Neural progenitor cell (in vitro differentiated cells): ENCODE data around the gene ANO1. TPM values are rescaled to one million over a fixed set of nuclear protein-coding genes. Genes with fewer than 3 reads are reported as not detected.

Experiments used
- DNase-seq: peaks from one replicate; pipeline ENCODE4 v3.0.0-alpha.2; 2016; ENCODE audit warnings: low spot score
- H2AFZ ChIP-seq: fragments of 200-600 bp; sonication (generic); replicated peaks from 2 replicates; pipeline ENCODE4 v1.6.1; 2016; ENCODE audit warnings: antibody characterized with exemption
- H3F3A ChIP-seq: fragments of 200-600 bp; sonication (generic); 2 replicates; pipeline ENCODE4 v1.6.1; 2016; ENCODE audit warnings: antibody characterized with exemption, low read depth
- H3K27ac ChIP-seq: fragments of 200-600 bp; sonication (generic); 2 replicates; pipeline ENCODE4 v1.5.1; 2016; ENCODE audit warnings: mild to moderate bottlenecking
- H3K27me3 ChIP-seq: fragments of 200-600 bp; sonication (generic); 2 replicates; pipeline ENCODE4 v1.6.1; 2016; ENCODE audit warnings: mild to moderate bottlenecking, moderate library complexity
- H3K36me3 ChIP-seq: fragments of 200-600 bp; sonication (generic); 2 replicates; pipeline ENCODE4 v1.5.1; 2016
- H3K4me1 ChIP-seq: fragments of 200-600 bp; sonication (generic); 2 replicates; pipeline ENCODE4 v1.6.1; 2016; ENCODE audit warnings: mixed run types
- H3K4me2 ChIP-seq: fragments of 200-600 bp; sonication (generic); 2 replicates; pipeline ENCODE4 v1.6.1; 2016
- H3K4me3 ChIP-seq: fragments of 200-600 bp; sonication (generic); 2 replicates; pipeline ENCODE4 v1.5.1; 2016
- H3K79me2 ChIP-seq: fragments of 200-600 bp; sonication (generic); 2 replicates; pipeline ENCODE4 v1.6.1; 2016; ENCODE audit warnings: low read depth
- H3K9ac ChIP-seq: fragments of 200-600 bp; sonication (generic); 2 replicates; pipeline ENCODE4 v1.6.1; 2016
- H3K9me3 ChIP-seq: fragments of 200-600 bp; sonication (generic); 2 replicates; pipeline ENCODE4 v1.5.1; 2016; ENCODE audit warnings: low read depth
- H4K20me1 ChIP-seq: fragments of 200-600 bp; sonication (generic); 2 replicates; pipeline ENCODE4 v1.6.1; 2016; ENCODE audit warnings: low read depth
- H3K27ac Mint-ChIP-seq: 3 replicates; pipeline ENCODE4 v1.8.0; 2021; ENCODE audit warnings: mixed read lengths
- H3K27me3 Mint-ChIP-seq: 2 replicates; pipeline ENCODE4 v1.8.0; 2022; ENCODE audit warnings: low read depth, mild to moderate bottlenecking, inconsistent platforms, moderate library complexity, mixed read lengths; ENCODE audit not compliant: insufficient read depth
- H3K36me3 Mint-ChIP-seq: 3 replicates; pipeline ENCODE4 v1.8.0; 2021; ENCODE audit warnings: mixed read lengths
- H3K4me1 Mint-ChIP-seq: 3 replicates; pipeline ENCODE4 v1.8.0; 2021; ENCODE audit warnings: mixed read lengths
- H3K4me3 Mint-ChIP-seq: 3 replicates; pipeline ENCODE4 v1.8.0; 2021; ENCODE audit warnings: mild to moderate bottlenecking, moderate library complexity, mixed read lengths
- H3K9me3 Mint-ChIP-seq: 3 replicates; pipeline ENCODE4 v1.8.0; 2020; ENCODE audit warnings: mixed read lengths
- CTCF ChIP-seq: fragments of 200-600 bp; sonication (generic); IDR thresholded peaks from 2 replicates; pipeline ENCODE4 v1.5.1; 2017; ENCODE audit warnings: antibody characterized with exemption, mild to moderate bottlenecking
- EZH2 ChIP-seq: fragments of 200-600 bp; sonication (generic); IDR thresholded peaks from 2 replicates; pipeline ENCODE4 v1.6.1; 2017; ENCODE audit warnings: antibody characterized with exemption, mild to moderate bottlenecking, moderate library complexity
- EZH2phosphoT487 ChIP-seq: fragments of 200-600 bp; sonication (generic); IDR thresholded peaks from 2 replicates; pipeline ENCODE4 v1.6.1; 2017; ENCODE audit warnings: antibody characterized with exemption
- total RNA-seq: library from RNA; depleted of rRNA; stranded (reverse); fragments of >200 nt; gene quantifications from 2 replicates; pipeline ENCODE4 v1.2.3, GENCODE V29; 2015; ENCODE audit warnings: low replicate concordance

Gene ANO1
- total RNA-seq, 1 donor from 2014 or later = not detected

DNA sequence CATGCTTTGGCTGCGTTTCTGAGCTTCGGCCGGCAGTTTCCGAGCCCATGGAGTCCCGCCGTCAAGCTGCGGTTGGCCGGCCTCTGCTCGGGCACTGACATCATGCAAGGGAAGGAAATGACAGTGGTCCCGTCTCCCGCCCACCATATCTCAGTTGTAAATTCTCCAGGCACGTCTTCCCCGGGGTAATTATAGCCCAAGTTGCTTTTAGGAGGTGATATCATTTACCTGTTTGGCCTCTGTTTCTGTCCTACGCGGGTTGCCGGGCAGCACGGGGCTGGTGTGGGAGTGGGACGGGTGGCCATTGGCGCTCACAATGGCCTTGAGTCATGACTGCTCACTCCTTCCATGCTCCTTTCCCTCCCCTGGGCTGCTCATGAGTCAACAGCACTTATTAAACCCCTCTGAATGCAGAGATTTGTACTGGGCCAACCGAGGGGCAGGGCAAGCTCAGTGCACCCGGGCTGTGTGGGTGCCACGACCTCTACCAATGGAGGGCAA lies 4.2 kb upstream of the ANO1 start:
- Mint-ChIP-seq H3K9me3 (no peaks in the 10 kb centered on the region), H3K27ac (no peak overlapping the region), H3K4me1 (peaks cover 25% of the 10 kb centered on the region), H3K36me3 (no peaks in the 10 kb centered on the region), H3K4me3 (no peak overlapping the region), H3K27me3 (peaks cover 54% of the 10 kb centered on the region)
- peaks cover 19% of the 10 kb centered on the region for H3K4me1 ChIP-seq
- H3K27me3 ChIP-seq = peaks cover 83% of the 10 kb centered on the region
- no peak overlapping the region for H3K27ac ChIP-seq
- no peak overlapping the region for H3K9ac ChIP-seq
- no peaks in the 10 kb centered on the region for H3K36me3 ChIP-seq
- no peak overlapping the region for H3K4me2 ChIP-seq
- peaks cover 11% of the 10 kb centered on the region for H4K20me1 ChIP-seq
- H3F3A ChIP-seq = peaks cover 5% of the 10 kb centered on the region
- no peak overlapping the region for H2AFZ ChIP-seq
- DNase-seq = no peak
- no peaks in the 10 kb centered on the region for H3K79me2 ChIP-seq
- no peak overlapping the region for H3K4me3 ChIP-seq
- no peak for TF ChIP-seq EZH2
- H3K9me3 ChIP-seq = no peaks in the 10 kb centered on the region

DNA sequence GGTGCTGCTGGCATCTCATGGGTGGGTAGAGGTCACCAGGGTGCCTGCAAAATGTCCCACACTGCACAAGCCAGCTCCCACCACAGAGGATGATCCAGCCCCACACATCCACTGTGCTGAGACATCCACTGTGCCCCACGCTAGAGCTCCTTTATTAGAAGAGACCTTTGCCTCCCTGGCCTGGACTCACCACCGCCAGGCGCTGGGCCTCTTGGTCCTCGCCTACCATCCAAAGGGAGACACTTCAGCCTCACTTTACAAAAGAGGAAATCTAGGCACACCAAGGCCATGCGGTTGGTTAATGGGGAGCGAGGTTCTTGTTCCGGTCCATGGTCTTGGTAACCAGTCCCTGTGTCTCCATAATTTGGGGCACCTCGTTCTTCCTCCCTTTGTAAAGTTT lies 3.4 kb upstream of the ANO1 start:
- H3K4me3 Mint-ChIP-seq = no peak overlapping the region
- H3K27ac Mint-ChIP-seq = no peak overlapping the region
- Histone ChIP-seq H3K9ac (no peak overlapping the region), H4K20me1 (peaks cover 17% of the 10 kb centered on the region), H3K27ac (no peak overlapping the region), H3K36me3 (no peaks in the 10 kb centered on the region), H3K4me2 (no peak overlapping the region), H3K4me3 (no peak overlapping the region), H3K27me3 (peaks cover 84% of the 10 kb centered on the region), H3K79me2 (no peaks in the 10 kb centered on the region), H2AFZ (no peak overlapping the region), H3K9me3 (no peaks in the 10 kb centered on the region), H3F3A (no peaks in the 10 kb centered on the region), H3K4me1 (peaks cover 16% of the 10 kb centered on the region)
- no peak for DNase-seq
- TF ChIP-seq CTCF (no peak), EZH2phosphoT487 (no peak), EZH2 (no peak)
- H3K4me1 Mint-ChIP-seq = peaks cover 22% of the 10 kb centered on the region
- no peaks in the 10 kb centered on the region for H3K36me3 Mint-ChIP-seq
- no peaks in the 10 kb centered on the region for H3K9me3 Mint-ChIP-seq
- H3K27me3 Mint-ChIP-seq = peaks cover 60% of the 10 kb centered on the region

DNA sequence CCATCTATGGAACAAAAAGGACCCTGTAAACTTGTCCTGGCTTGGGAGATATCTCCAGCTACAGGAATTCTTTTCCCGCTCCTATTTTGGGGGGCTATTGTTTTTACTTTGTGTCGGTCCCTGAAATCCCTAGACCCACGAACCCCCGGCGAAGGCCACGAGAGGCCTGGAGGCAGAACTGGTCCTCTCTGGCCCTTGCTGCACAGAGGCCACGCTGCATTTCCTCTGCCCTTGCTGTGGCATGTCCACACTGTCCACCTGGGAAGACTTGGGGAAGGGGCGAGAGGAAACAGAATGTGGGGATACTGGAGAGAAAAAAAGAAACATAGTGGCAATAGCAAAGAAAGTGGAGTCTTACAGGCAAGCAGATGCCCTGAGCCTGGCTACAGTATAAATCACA lies 2.3 kb upstream of the ANO1 start:
- Mint-ChIP-seq H3K9me3 (no peaks in the 10 kb centered on the region), H3K27me3 (peaks cover 66% of the 10 kb centered on the region), H3K4me1 (peaks cover 22% of the 10 kb centered on the region), H3K4me3 (no peak overlapping the region), H3K36me3 (no peaks in the 10 kb centered on the region), H3K27ac (no peak overlapping the region)
- Histone ChIP-seq H3K27ac (no peak overlapping the region), H3K27me3 (peaks cover 95% of the 10 kb centered on the region), H3K4me3 (no peak overlapping the region), H4K20me1 (peaks cover 22% of the 10 kb centered on the region), H2AFZ (no peak overlapping the region), H3K36me3 (no peaks in the 10 kb centered on the region), H3K9ac (no peak overlapping the region), H3K4me2 (no peak overlapping the region), H3F3A (no peaks in the 10 kb centered on the region), H3K79me2 (no peaks in the 10 kb centered on the region), H3K4me1 (peaks cover 16% of the 10 kb centered on the region), H3K9me3 (no peaks in the 10 kb centered on the region)
- TF ChIP-seq EZH2 (no peak), EZH2phosphoT487 (no peak), CTCF (no peak)
- no peak for DNase-seq

DNA sequence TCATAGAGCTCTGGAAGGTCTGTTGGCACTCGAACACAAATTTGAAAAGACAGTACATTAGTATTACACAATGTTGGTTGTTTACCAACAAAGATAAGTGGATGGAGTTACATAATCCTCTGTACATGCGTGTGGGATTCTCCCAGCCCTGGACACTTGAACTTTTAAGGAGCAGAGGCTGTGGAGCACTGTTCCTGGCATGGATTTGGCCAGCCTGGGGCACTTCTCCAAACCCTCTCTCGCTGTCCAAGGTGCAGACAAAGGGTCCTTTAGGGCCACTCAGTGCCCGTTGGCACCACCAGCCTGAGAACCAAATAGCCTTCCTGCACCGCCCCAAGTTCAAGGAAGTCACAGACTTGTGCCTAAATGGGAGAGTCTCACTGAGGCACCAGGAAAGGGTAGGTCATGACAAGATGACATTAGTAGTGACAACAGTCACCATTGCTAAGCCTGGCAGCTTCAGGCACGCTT lies 1.6 kb upstream of the ANO1 start:
- Histone ChIP-seq H2AFZ (no peak overlapping the region), H3K9ac (no peak overlapping the region), H3K4me2 (no peak overlapping the region), H3K27ac (no peak overlapping the region), H3K79me2 (no peaks in the 10 kb centered on the region), H3K4me3 (no peak overlapping the region), H3K27me3 (peaks cover 100% of the 10 kb centered on the region), H3K36me3 (no peaks in the 10 kb centered on the region), H3K9me3 (no peaks in the 10 kb centered on the region), H3K4me1 (peaks cover 16% of the 10 kb centered on the region), H3F3A (no peaks in the 10 kb centered on the region), H4K20me1 (peaks cover 22% of the 10 kb centered on the region)
- H3K27me3 Mint-ChIP-seq = peaks cover 73% of the 10 kb centered on the region
- no peaks in the 10 kb centered on the region for H3K36me3 Mint-ChIP-seq
- H3K4me1 Mint-ChIP-seq = peaks cover 22% of the 10 kb centered on the region
- H3K9me3 Mint-ChIP-seq = no peaks in the 10 kb centered on the region
- H3K4me3 Mint-ChIP-seq = peak overlapping the region; percentile 6
- TF ChIP-seq EZH2phosphoT487 (no peak), CTCF (no peak), EZH2 (no peak)
- H3K27ac Mint-ChIP-seq = no peak overlapping the region
- DNase-seq = no peak
